HG03103 (cell line): Measurements from ENCODE around the gene HAGHL.
"Not testable (repeated sequence)": the region's sequence is repeated elsewhere in the genome, so short reads cannot be mapped to it uniquely, and the experiment has no call there.

Experiments used
- ATAC-seq: cut with Tn5 transposase; IDR thresholded peaks from one replicate; pipeline ENCODE4 v1.9.1; 2021; ENCODE audit warnings: low read depth; ENCODE audit not compliant: unreplicated experiment

The HAGHL gene

GRCh38 chr16:750485-750884 lies 23.6 kb downstream of the HAGHL start:
- no peak for ATAC-seq

- ATAC-seq = no peak
Observed at GRCh38 chr16:751152-752006, 24.5 kb downstream of the HAGHL start.

- ATAC-seq = no peak
Observed at GRCh38 chr16:752007-752312, 25.1 kb downstream of the HAGHL start.

- ATAC-seq = not testable (repeated sequence)
Observed at GRCh38 chr16:754121-754607, 27.3 kb downstream of the HAGHL start.

- no peak for ATAC-seq
Observed at GRCh38 chr16:754656-755055, 27.8 kb downstream of the HAGHL start.

- ATAC-seq = no peak
Observed at GRCh38 chr16:756428-756827, 29.5 kb downstream of the HAGHL start.

- ATAC-seq = no peak
Observed at GRCh38 chr16:759110-759910, 32.4 kb downstream of the HAGHL start.

GRCh38 chr16:760065-760464 lies 33.2 kb downstream of the HAGHL start:
- ATAC-seq = no peak

- ATAC-seq = no peak
Observed at GRCh38 chr16:760545-761343, 33.8 kb downstream of the HAGHL start, which contains the start of gene MSLN. TSS of gene MSLN (plus strand) at chr16:760734. CDS start at chr16:762681, 1,947 bp downstream.

GRCh38 chr16:761625-762513 lies 35.0 kb downstream of the HAGHL start:
- ATAC-seq = no peak

- ATAC-seq = no peak
Observed at GRCh38 chr16:762595-763268, 35.8 kb downstream of the HAGHL start.

GRCh38 chr16:763369-764183 lies 36.7 kb downstream of the HAGHL start:
- no peak for ATAC-seq

- no peak for ATAC-seq
Observed at GRCh38 chr16:764184-764750, 37.4 kb downstream of the HAGHL start.

GRCh38 chr16:764848-765487 lies 38.1 kb downstream of the HAGHL start:
- no peak for ATAC-seq

- ATAC-seq = no peak
Observed at GRCh38 chr16:765488-765865, 38.6 kb downstream of the HAGHL start.

GRCh38 chr16:766008-766819 lies 39.3 kb downstream of the HAGHL start:
- no peak for ATAC-seq
